HepG2 (cell line): ENCODE results near the gene ATP2A3. TPM values are rescaled to one million over a fixed set of nuclear protein-coding genes. Genes with fewer than 3 reads are reported as not detected.
A peak's percentile ranks its signal among the peaks of the same experiment; 100 is the strongest.

Source experiments
- ELF3 ChIP-seq: IDR thresholded peaks from 2 replicates; pipeline ENCODE4 v1.6.1; 2016; ENCODE audit warnings: missing genetic modification reagents, missing compliant biosample characterization
- FOXJ3 ChIP-seq: sonication (generic); formaldehyde crosslinking; IDR thresholded peaks from 2 replicates; pipeline ENCODE4 v1.4.0; 2020; ENCODE audit warnings: missing genetic modification reagents, mild to moderate bottlenecking, borderline replicate concordance
- MAFF ChIP-seq: IDR thresholded peaks from 2 replicates; pipeline ENCODE4 v1.6.1; 2011; ENCODE audit warnings: low read depth, low read length, improper control_type of control experiment
- NFATC3 ChIP-seq: sonication (generic); formaldehyde crosslinking; IDR thresholded peaks from 2 replicates; pipeline ENCODE4 v1.5.1; 2020; ENCODE audit warnings: mild to moderate bottlenecking, missing genetic modification reagents
- NFE2L2 ChIP-seq: fragments of 150-350 bp; IDR thresholded peaks from 2 replicates; pipeline ENCODE4 v1.6.1; 2014; ENCODE audit warnings: low read length
- NR2F6 ChIP-seq, 2 experiments: IDR thresholded peaks; 2 replicates each; pipeline ENCODE4 v1.6.1; 2016; ENCODE audit warnings: antibody characterized with exemption in 1 of 2, mild to moderate bottlenecking in 1 of 2
- SOX6 ChIP-seq, 2 experiments: fragments of 450-650 bp in 1 of 2; sonication (generic) in 1 of 2; formaldehyde crosslinking in 1 of 2; IDR thresholded peaks; 2 replicates each; pipeline versions ENCODE4 v1.4.0 to v1.6.1; 2017 to 2020; ENCODE audit warnings: antibody characterized with exemption in 1 of 2, mild to moderate bottlenecking in 1 of 2, missing genetic modification reagents in 1 of 2
- XRCC5 ChIP-seq: fragments of 200-400 bp; formaldehyde crosslinking; optimal IDR thresholded peaks from 2 replicates; pipeline ENCODE3; 2017; ENCODE audit warnings: mild to moderate bottlenecking, low read length
- ZNF3 ChIP-seq: IDR thresholded peaks from 2 replicates; pipeline ENCODE4 v1.7.0; 2017; ENCODE audit warnings: inconsistent platforms
- ZNF350 ChIP-seq: sonication (generic); formaldehyde crosslinking; IDR thresholded peaks from 2 replicates; pipeline ENCODE4 v1.4.0; 2020; ENCODE audit warnings: mild to moderate bottlenecking, low read depth, missing genetic modification reagents, borderline replicate concordance
- ZNF382 ChIP-seq: sonication (generic); formaldehyde crosslinking; IDR thresholded peaks from 2 replicates; pipeline ENCODE4 v1.5.0; 2020; ENCODE audit warnings: missing genetic modification reagents, mild to moderate bottlenecking, borderline replicate concordance
- polyA plus RNA-seq, 8 experiments: library from polyadenylated mRNA; depleted of rRNA in 3 of 8; stranded (reverse) in 7 of 8; unstranded in 1 of 8; fragments of >200 nt; fragmentation: Illumina TruSeq in 4 of 8; extraction: Trizol in 4 of 8; gene quantifications; 2 replicates each; pipeline versions ENCODE4 v1.2.1 to v1.2.3, GENCODE V29; 2011 to 2016; ENCODE audit warnings: low read depth in 4 of 8, missing spikeins in 1 of 8, mixed read lengths in 1 of 8; ENCODE audit not compliant: insufficient read depth in 1 of 8
- total RNA-seq, 5 experiments: library from RNA; depleted of rRNA; stranded (reverse); fragments of >200 nt; fragmentation: Illumina TruSeq; extraction: Trizol; gene quantifications; 2 replicates each; pipeline ENCODE4 v1.2.3, GENCODE V29; 2016; ENCODE audit warnings: low read depth in 1 of 5
- TF ChIP-seq, protein P1 (sequence below): IDR thresholded peaks from 2 replicates; pipeline ENCODE4 v1.4.0; 2020; ENCODE audit warnings: mild to moderate bottlenecking, missing genetic modification reagents
- TF ChIP-seq, protein P2 (sequence below): sonication (generic); formaldehyde crosslinking; IDR thresholded peaks from 2 replicates; pipeline ENCODE4 v1.4.0; 2020; ENCODE audit warnings: missing genetic modification reagents
- TF ChIP-seq, protein P3 (sequence below): sonication (generic); formaldehyde crosslinking; IDR thresholded peaks from 2 replicates; pipeline ENCODE4 v1.5.0; 2020; ENCODE audit warnings: mild to moderate bottlenecking, missing genetic modification reagents, borderline replicate concordance

ATP2A3 gene
- total and polyA plus RNA-seq, 2 of the 13 experiments (the other 11 are each of a cell fraction or from before 2014, with no cell fraction given), result 0.07 TPM; not detected in 1

DNA sequence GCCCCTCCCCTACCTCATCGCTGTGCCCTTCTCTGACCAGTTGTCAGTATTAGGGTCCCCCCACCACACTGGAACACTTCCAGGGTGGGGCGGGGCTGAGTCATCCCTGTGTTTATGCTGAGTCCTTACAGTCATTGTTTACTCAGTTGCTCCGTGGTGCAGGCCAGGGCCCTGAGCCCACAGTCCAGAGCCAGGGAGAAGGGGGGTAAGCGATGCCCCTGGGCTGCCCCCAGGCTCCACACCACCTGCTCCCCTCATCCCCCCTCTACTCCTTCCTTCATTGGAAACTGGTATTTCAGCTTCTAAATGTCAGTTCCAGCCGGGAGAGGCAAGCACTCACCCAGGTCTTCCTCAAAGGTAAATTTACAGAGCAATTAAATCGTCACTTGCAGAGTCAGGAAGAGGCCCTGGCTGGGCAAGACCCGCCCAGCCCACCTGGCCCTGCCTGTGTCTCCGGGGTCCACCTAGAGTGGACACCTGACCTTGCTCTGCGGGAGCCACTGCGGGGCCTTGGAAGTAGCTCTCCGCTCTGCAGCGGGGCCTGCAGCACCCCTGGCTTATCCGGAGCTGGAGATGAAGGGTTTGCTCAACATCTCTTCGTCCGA, 4.8 kb downstream of the ATP2A3 start (continued):
- TF ChIP-seq, protein P1, sequence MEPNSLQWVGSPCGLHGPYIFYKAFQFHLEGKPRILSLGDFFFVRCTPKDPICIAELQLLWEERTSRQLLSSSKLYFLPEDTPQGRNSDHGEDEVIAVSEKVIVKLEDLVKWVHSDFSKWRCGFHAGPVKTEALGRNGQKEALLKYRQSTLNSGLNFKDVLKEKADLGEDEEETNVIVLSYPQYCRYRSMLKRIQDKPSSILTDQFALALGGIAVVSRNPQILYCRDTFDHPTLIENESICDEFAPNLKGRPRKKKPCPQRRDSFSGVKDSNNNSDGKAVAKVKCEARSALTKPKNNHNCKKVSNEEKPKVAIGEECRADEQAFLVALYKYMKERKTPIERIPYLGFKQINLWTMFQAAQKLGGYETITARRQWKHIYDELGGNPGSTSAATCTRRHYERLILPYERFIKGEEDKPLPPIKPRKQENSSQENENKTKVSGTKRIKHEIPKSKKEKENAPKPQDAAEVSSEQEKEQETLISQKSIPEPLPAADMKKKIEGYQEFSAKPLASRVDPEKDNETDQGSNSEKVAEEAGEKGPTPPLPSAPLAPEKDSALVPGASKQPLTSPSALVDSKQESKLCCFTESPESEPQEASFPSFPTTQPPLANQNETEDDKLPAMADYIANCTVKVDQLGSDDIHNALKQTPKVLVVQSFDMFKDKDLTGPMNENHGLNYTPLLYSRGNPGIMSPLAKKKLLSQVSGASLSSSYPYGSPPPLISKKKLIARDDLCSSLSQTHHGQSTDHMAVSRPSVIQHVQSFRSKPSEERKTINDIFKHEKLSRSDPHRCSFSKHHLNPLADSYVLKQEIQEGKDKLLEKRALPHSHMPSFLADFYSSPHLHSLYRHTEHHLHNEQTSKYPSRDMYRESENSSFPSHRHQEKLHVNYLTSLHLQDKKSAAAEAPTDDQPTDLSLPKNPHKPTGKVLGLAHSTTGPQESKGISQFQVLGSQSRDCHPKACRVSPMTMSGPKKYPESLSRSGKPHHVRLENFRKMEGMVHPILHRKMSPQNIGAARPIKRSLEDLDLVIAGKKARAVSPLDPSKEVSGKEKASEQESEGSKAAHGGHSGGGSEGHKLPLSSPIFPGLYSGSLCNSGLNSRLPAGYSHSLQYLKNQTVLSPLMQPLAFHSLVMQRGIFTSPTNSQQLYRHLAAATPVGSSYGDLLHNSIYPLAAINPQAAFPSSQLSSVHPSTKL (CRISPR knock-in tag), result peak; percentile 57
- TF ChIP-seq, protein P2, sequence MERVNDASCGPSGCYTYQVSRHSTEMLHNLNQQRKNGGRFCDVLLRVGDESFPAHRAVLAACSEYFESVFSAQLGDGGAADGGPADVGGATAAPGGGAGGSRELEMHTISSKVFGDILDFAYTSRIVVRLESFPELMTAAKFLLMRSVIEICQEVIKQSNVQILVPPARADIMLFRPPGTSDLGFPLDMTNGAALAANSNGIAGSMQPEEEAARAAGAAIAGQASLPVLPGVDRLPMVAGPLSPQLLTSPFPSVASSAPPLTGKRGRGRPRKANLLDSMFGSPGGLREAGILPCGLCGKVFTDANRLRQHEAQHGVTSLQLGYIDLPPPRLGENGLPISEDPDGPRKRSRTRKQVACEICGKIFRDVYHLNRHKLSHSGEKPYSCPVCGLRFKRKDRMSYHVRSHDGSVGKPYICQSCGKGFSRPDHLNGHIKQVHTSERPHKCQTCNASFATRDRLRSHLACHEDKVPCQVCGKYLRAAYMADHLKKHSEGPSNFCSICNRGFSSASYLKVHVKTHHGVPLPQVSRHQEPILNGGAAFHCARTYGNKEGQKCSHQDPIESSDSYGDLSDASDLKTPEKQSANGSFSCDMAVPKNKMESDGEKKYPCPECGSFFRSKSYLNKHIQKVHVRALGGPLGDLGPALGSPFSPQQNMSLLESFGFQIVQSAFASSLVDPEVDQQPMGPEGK (CRISPR knock-in tag), result peak; percentile 92
- TF ChIP-seq, protein P3, sequence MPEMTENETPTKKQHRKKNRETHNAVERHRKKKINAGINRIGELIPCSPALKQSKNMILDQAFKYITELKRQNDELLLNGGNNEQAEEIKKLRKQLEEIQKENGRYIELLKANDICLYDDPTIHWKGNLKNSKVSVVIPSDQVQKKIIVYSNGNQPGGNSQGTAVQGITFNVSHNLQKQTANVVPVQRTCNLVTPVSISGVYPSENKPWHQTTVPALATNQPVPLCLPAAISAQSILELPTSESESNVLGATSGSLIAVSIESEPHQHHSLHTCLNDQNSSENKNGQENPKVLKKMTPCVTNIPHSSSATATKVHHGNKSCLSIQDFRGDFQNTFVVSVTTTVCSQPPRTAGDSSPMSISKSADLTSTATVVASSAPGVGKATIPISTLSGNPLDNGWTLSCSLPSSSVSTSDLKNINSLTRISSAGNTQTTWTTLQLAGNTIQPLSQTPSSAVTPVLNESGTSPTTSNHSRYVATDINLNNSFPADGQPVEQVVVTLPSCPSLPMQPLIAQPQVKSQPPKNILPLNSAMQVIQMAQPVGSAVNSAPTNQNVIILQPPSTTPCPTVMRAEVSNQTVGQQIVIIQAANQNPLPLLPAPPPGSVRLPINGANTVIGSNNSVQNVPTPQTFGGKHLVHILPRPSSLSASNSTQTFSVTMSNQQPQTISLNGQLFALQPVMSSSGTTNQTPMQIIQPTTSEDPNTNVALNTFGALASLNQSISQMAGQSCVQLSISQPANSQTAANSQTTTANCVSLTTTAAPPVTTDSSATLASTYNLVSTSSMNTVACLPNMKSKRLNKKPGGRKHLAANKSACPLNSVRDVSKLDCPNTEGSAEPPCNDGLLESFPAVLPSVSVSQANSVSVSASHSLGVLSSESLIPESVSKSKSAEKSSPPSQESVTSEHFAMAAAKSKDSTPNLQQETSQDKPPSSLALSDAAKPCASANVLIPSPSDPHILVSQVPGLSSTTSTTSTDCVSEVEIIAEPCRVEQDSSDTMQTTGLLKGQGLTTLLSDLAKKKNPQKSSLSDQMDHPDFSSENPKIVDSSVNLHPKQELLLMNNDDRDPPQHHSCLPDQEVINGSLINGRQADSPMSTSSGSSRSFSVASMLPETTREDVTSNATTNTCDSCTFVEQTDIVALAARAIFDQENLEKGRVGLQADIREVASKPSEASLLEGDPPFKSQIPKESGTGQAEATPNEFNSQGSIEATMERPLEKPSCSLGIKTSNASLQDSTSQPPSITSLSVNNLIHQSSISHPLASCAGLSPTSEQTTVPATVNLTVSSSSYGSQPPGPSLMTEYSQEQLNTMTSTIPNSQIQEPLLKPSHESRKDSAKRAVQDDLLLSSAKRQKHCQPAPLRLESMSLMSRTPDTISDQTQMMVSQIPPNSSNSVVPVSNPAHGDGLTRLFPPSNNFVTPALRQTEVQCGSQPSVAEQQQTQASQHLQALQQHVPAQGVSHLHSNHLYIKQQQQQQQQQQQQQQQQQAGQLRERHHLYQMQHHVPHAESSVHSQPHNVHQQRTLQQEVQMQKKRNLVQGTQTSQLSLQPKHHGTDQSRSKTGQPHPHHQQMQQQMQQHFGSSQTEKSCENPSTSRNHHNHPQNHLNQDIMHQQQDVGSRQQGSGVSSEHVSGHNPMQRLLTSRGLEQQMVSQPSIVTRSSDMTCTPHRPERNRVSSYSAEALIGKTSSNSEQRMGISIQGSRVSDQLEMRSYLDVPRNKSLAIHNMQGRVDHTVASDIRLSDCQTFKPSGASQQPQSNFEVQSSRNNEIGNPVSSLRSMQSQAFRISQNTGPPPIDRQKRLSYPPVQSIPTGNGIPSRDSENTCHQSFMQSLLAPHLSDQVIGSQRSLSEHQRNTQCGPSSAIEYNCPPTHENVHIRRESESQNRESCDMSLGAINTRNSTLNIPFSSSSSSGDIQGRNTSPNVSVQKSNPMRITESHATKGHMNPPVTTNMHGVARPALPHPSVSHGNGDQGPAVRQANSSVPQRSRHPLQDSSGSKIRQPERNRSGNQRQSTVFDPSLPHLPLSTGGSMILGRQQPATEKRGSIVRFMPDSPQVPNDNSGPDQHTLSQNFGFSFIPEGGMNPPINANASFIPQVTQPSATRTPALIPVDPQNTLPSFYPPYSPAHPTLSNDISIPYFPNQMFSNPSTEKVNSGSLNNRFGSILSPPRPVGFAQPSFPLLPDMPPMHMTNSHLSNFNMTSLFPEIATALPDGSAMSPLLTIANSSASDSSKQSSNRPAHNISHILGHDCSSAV (CRISPR knock-in tag), result no peak
- TF ChIP-seq XRCC5 (peak; percentile 70), ELF3 (peak; percentile 31; the same call in 1 of the 2 replicates), ZNF350 (no peak; the same call in 1 of the 2 replicates), NFATC3 (CRISPR knock-in tag) (no peak), NFE2L2 (no peak), SOX6 (IDR thresholded peaks at IDR 0.05) (no peak), SOX6 (CRISPR knock-in tag; IDR thresholded peaks at IDR 0.05) (peak; percentile 19; the same call in 1 of the 2 replicates), MAFF (peak; percentile 35; the same call in 1 of the 2 replicates), ZNF382 (CRISPR knock-in tag) (no peak), FOXJ3 (CRISPR knock-in tag) (0 out of 2 replicates have a peak, but pooled peaks have one; percentile 20), ZNF3 (CRISPR knock-in tag) (no peak), NR2F6 (IDR thresholded peaks at IDR 0.05) (no peak), NR2F6 (CRISPR knock-in tag; IDR thresholded peaks at IDR 0.05) (0 out of 2 replicates have a peak, but pooled peaks have one; percentile 24)
